H54 (cell line): ENCODE data around the gene FOXO6.

Source experiments
- DNase-seq: peaks from one replicate; pipeline ENCODE4 v3.0.0; 2011; ENCODE audit warnings: low spot score, mixed read lengths; ENCODE audit not compliant: insufficient read length
- FAIRE-seq: peaks from 3 replicates; lab custom pipeline; 2011; peaks lifted over from hg19 to GRCh38; lab: Jason Lieb, UNC
- POLR2A ChIP-seq: IDR thresholded peaks from 2 replicates; pipeline ENCODE4 v1.6.1; 2011; ENCODE audit warnings: low read depth, mild to moderate bottlenecking, low read length

Gene FOXO6

GRCh38 chr1:41360786-41361494 is at the start of gene FOXO6:
Gene FOXO6, plus strand, starts transcription at chr1:41361434.
- FAIRE-seq (no peak), DNase-seq (peak; percentile 100)
- no peak for TF ChIP-seq POLR2A

DNA sequence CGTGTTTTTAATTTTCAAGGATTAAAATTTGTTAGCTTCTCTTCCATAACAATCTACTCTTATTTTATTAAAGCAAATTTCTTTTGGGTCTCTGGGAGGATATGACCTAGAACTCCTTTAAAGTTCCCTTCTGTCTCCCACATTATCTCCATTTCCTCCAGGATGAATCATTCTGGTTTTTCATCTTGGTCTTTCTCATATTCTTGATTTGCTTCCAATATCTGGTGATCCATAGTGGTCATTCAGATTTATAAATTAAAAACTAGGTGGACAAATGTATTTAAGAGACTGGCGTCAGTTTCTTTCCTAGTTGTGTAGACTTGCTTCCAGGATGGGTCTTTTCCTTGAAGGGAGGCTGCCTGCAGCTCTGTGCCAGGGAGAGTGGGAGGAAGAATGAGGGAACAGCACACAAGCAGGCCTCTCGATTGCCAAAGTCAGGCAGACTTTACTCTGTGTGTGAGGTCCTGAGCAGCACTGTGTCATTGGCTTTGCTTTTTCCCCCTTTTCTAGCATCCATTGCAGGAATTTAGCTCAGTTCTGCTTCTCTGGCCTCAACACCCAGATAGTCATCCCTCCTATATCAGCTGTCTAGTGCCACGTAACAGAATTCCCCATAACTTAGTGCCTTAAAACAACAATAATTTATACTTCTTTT is 48.1 kb upstream of the FOXO6 start:
- no peak for FAIRE-seq
- TF ChIP-seq POLR2A = no peak
- no peak for DNase-seq

- DNase-seq = peak; percentile 42
- no peak for TF ChIP-seq POLR2A
- no peak for FAIRE-seq
These were observed 47.5 kb upstream of the FOXO6 start for GRCh38 chr1:41313661-41314131.

DNA sequence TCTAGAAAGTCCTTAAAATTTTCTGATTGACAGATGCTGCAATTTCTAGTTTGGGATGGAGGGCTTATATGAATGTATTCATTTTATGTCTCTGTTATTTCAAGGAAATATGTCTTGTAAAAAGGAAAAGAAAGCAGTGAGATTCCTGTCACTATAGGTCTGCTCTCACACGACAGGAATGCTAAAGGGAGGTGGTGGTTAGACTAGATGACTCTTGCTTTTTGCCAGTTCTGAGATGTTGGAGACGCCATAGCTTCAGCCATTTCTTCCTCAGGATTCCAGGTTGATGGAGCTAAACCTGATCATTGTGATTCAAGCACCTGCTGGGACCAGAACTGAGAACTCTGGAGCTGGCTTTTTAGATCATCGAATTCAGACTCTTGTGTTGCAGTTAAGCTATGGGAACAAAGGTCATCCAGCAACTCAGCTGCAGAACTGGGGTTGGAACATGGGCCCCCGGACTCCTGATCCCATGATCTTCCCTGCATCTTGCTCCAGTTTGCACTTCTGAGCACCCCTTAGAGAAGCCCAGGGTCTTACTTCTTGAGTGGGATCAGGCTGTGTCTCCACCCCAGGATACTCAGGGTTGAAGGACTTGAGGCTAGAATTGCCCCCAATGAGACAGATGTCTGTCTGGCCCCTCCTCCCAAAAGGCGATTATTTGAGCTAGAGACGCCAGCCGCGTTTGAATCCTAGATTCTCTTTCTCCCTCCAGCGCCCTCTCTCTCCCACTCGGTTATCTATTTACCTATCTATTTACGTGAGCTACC is 46.7 kb upstream of the FOXO6 start:
- FAIRE-seq (no peak), DNase-seq (no peak)
- TF ChIP-seq POLR2A = no peak

DNA sequence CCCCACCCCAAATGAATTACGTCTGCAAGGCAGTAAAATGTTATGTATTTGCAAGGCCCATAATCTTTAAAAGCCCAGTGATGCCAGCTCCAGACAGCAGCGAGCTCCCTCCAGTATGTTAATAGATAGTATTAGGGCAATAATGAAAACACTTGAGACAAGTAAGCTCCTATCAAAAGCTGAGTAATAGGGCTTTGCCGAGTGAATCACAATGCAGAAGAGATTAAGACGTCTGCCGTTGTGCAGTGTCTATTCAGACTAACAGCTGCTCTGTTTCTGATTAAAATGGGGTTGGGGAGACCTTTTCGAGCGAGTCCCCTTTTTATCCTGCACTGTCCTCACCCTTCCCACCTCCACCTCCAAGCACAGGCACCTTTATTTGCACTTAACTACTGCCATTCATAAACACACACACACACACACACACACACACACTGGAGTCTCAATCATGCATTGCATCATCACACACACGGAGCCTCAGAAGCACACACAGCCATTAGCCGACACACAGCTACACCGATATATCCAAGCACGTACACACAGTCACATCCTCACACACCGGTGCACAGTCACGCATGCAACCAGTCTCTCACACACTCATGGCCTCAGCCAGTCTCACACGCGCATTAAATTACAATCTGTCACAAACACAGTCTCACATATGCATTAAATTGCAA is 46.0 kb upstream of the FOXO6 start:
- DNase-seq (no peak), FAIRE-seq (no peak)
- TF ChIP-seq POLR2A = no peak

DNA sequence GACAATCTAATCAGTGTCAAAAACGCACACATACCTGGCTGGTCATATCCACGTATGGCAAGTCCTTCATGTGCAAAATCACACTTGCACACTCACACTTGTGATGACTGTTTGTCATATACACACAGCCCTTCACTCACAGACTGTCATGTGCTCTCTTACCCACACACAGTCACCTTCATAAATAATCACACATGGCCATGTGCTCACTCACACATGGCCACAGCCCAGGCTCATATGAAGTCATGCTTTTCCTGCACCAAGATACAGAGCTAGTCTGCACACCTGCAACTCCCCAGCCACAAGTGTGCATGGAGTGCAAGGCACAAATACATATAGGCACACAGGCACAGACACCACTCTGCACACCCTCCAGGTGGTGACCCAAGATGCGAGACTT is 45.4 kb upstream of the FOXO6 start:
- no peak for TF ChIP-seq POLR2A
- DNase-seq = no peak
- FAIRE-seq = no peak

DNA sequence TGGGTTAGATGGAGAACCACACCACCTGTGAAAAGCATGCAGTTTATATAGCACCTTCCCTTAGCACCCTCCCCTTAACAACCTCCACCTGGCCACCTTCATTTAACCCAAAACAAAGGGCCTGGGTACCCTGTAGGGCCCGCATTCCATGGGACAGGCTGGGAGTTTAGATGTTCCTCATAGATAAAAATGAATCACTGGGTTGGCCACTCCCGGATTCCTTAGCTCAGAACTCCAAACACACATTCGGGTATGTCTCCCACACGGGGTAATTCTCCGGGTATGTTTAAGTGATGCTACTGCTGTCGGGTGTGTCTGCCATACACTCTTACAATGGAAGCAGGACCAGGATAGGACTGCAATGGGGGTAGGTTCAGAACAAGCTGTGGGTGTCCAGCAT is 43.9 kb upstream of the FOXO6 start:
- DNase-seq (no peak), FAIRE-seq (no peak)
- TF ChIP-seq POLR2A = no peak

DNA sequence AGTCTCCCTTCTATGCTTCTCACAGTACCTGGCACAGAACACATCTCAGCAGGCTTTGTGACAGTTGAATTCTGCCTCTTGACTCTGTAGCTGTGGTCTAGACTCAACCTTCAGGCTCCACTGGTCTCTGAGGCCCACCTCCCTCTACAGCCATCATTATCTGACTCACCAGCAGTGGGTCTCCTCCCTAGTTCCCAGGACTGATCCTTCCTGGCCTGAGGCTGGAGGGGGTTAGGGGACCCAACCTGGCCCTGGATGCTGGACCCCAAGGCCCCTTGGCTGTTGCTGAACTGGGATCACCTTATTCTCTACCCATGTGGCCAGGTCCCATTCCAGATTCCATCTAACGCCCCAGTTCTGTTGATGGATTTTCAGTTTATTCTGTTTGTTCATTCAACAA is 43.1 kb upstream of the FOXO6 start:
- DNase-seq = no peak
- TF ChIP-seq POLR2A = no peak
- no peak for FAIRE-seq

GRCh38 chr1:41319106-41319755 is 42.0 kb upstream of the FOXO6 start:
- FAIRE-seq (no peak), DNase-seq (no peak)
- no peak for TF ChIP-seq POLR2A

DNA sequence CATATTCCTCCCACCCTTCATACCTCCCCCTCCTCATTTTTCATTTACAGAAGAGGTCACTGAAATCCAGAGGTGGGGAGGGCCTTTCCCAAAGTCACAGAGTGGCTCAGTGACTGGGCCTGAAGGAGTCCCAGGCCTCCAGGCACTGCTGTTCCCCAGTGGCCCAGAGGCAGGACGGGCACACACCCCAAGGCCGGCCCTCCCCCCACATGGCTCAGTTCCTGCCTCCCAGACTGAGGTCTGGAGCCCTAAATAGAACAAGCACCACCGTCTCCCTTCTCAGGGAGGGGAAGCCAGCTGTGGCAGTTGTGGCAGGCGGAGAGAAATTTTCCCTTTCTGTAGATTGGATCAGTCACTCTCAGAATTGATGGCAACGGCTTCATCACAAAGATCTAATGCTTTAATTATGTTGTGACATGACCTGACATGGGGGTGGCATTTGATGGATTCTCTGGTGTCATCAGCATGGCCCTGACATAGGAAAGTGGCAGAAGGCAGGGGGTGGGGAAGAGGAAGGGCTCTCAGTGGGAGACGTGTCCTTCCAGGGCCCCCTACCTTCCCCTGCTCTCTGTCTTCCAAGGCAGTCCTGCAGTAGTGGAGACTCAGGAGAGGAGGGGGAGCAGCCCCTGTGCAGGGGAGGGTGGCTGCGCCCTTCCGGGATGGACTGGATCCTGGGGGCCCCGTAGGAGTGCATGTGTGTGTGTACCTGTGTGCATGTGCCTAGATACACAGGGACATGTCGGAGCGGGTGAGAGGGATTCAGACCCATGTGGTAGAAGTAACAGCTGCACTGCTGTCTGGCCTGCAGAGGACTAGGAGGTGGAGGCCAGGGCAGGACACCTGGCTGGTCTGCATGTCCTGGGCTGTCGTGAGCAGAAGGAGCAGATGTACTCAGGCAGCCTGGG is 41.2 kb upstream of the FOXO6 start:
- DNase-seq (no peak), FAIRE-seq (no peak)
- TF ChIP-seq POLR2A = no peak

- DNase-seq = no peak
- FAIRE-seq = no peak
- 0 out of 2 replicates have a peak, but pooled peaks have one; percentile 12 for TF ChIP-seq POLR2A
These were observed 40.1 kb upstream of the FOXO6 start for GRCh38 chr1:41320895-41321676.
